ENCODE measurements around the gene HEATR5B.
"Not testable (repeated sequence)": the region's sequence is repeated elsewhere in the genome, so short reads cannot be mapped to it uniquely, and the experiment has no call there.

The HEATR5B gene

DNA sequence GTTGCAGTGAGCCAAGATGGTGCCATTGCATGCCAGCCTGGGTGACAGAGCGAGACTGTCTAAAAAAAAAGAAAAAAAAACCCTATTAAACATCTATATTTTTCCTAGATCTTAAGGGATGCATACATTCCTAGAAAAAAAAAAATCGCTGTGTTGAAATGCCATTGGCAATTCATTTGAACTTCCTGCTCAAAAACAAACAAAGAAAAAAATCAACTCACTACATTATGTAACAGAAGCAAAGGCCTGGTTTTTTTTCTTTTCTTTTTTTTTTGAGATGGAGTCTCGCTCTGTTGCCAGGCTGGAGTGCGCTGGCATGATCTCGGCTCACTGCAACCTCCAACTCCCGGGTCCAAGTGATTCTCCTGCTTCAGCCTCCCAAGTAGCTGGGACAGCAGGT, 96.2 kb downstream of the HEATR5B start:
- in situ Hi-C loops (cut with HindIII; ENCODE audit: low sequenced_read_pairs), result no loop called here

DNA sequence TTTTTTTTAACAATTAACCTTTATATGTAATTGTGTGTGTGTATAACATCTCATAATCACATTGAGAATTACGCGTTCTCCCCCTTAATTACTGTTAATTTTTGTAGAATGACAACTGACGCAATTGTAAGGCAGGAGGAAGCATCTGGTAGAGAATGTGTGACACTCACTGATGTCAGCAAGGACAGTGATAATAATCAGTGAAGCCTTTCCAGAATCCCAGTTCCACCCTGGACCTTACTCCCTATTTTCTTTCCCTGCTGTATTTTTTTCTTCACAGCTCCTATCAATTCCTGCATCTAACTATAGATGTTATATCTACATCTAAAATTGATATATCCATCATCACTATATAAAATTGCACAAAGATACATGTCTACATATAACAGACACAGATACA, 101.7 kb downstream of the HEATR5B start:
- in situ Hi-C loops (cut with HindIII; ENCODE audit: low sequenced_read_pairs), result no loop called here

DNA sequence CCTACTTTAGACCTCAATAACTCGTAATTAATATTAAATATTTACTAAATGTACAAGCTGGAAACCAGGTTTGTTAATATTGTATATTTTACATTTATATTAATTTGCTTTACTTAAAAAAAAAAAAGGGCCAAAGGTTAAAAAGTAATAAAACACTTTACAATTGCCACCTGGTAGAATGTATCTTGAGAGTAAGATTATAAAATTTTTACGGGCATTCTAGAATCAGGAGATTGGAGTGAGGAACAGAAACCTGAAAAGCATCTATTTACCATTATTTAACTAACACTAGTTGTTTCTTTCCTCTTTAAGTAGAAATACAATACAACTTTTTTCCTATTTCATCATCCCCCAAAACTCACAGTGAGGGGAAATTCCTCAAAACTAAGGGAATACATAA, 102.3 kb downstream of the HEATR5B start:
- in situ Hi-C loops (cut with HindIII; ENCODE audit: low sequenced_read_pairs), result no loop called here

DNA sequence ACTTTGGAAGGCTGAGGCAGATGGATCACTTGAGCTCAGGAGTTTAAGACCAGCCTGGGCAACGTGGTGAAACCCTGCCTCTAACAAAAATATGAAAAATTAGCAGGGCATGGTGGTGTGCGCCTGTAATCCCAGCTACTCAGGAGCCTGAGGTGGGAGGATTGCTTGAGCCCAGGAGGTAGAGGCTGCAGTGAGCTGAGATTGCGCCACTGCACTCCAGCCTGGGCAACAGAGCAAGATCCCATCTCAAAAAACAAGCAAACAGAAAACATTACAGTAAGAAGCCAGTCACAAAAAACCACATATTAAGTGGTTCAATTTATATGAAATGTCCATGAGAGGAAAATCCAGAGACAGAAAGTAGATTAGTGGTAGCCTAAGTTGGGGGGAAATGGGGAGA, 105.2 kb downstream of the HEATR5B start:
- in situ Hi-C loops (cut with HindIII; ENCODE audit: low sequenced_read_pairs), result not testable (repeated sequence)

DNA sequence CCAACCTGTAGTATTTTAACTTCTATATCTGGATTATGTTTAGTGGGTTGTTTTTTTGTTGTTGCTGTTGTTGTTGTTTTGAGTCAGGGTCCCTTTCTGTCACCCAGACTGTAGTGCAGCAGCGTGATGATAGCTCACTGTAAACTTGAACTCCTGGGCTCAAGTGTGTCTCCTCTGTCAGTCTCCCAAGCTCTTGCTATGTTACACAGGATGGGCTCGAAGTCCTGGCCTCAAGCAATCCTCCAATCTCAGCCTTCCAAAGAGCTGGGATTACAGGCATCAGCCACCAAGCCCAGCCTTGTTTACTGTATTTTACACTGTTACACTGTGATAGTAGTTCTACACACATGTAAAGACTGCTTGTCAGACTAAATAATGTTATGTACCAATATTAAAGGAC, 108.1 kb downstream of the HEATR5B start:
- in situ Hi-C loops (cut with HindIII; ENCODE audit: low sequenced_read_pairs), result no loop called here

DNA sequence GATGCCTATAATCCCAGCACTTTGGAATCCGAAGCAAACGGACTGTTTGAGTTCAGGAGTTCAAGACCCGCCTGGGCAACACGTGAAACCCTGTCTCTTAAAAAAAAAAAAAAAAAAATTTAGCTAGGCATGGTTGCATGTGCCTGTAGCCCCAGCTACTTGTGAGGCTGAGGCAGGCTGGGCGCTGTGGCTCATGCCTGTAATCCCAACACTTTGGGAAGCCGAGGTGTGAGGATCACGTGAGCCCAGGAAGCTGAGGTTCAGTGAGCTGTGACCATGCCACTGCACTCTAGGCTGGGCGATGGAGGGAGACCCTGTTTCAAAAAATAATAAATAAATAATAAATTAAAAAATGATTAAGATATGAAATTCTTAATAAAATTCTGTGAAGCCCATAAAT, 108.9 kb downstream of the HEATR5B start:
- in situ Hi-C loops (cut with HindIII; ENCODE audit: low sequenced_read_pairs), result no loop called here

DNA sequence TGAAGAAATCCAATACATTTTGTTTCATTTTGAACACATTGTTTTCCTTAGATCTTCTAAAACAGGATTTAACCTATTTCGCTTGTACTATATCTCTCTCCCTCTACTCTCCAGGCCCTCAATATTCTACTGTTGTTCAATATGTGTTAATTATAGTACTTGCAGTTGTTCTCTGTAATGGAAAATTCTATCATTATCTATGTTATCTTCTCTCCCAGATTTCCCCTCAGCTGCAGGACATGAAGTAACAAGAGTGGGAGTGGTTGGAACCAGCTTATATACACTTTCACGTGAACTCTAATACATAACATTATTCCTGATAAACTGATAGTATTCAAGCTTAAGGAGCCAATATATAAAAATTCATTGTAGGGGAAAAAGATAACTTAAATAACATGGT, 110.9 kb downstream of the HEATR5B start:
- in situ Hi-C loops (cut with HindIII; ENCODE audit: low sequenced_read_pairs), result no loop called here

DNA sequence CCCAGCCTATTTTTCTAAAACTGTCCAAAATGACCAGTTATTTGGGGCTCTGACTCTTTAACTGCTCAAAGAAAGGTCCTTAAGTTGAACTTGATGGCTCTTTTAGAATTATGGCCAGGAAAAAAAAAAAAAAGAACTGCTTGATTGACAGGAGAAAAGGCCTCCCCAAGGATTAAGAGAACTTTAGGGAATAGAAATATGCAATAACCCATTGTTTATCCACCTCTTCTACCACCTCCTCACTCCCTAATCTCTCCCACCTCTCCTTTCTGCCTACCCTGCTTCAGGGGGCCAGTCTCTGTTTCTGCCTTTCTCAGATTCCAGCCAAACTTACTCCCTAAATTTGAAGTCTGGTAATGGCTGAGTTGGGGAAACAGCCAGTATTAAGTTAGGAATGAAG, 112.2 kb downstream of the HEATR5B start:
- in situ Hi-C loops (cut with HindIII; ENCODE audit: low sequenced_read_pairs), result no loop called here

DNA sequence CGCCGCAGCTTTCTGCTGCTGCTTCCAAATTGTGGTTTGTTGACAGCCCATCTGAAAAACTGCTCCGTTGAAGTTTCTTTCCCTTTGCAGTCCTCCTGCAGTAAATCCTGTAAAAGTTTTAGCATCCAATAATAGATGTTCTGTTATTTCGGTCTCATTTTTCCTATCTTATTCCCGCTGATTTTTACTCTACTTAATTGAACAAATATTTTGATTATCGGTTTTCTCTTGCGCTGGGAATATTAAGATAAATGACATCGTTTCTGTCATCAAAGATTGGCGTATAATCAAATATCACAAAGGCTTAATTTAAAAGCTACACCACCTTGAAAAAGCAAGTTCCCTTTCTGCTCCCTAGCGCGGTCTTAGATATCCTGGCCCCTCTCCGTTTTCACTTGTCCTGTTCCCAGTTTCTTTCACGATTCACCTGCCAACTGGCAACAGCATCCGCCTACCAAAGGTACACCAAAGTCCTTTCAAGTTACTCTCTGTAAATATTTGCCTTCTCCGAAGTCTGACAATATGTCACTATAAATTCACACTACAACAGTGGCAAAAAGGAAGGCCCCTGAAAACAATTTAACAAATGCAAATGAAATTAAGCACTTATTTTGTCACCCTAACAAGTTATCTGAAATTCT, 116.8 kb downstream of the HEATR5B start:
- in situ Hi-C loops (cut with HindIII; ENCODE audit: low sequenced_read_pairs), result no loop called here

DNA sequence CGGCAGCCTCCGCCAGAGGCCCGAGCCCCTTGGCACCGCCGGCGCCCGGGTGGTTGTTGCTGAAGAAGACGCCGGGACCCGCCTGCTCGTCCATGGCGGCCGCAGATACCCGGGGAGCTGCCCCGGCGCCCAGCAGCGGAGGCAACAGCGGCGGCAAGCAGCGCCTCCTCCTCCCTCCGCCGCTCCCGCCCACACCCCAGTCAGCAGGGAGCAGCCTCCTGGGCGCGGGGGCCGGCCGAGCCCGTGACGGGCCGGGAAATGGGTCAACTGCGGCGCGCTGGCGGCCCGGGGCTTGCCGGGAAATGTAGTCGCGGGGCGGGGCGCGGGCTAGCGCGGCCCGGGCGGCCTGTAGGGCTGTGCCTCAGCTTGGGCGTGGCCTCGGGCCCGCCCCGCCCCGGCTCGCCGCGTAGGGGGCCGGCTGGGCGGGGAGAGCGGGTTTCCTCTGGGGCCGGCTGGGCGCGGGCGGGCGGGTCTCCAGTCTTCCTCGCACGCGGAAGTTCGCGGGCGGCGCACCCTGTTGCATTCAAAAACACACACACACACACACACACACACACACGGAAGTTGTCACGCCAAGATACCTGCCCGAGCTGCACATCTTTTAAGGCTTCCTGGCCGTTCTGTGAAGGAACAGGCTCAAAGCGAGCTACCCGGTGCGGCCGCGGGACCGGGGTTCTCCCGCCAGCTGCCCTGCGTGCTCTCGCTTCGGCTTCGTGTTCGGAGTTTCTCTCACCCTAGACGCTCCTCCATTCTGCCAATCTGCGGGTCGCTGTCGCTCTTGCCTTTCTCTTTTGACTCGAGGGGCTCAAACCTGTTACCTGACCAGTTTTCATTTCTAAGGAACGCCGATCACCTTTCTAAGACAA, 117.6 kb downstream of the HEATR5B start, which contains the start of gene STRN:
Gene STRN, minus strand, starts transcription at position 167 of the 866 bp plus-strand sequence. Its CDS starts 73 bp downstream, at position 94.
- in situ Hi-C loops (cut with HindIII; ENCODE audit: low sequenced_read_pairs), result no loop called here

DNA sequence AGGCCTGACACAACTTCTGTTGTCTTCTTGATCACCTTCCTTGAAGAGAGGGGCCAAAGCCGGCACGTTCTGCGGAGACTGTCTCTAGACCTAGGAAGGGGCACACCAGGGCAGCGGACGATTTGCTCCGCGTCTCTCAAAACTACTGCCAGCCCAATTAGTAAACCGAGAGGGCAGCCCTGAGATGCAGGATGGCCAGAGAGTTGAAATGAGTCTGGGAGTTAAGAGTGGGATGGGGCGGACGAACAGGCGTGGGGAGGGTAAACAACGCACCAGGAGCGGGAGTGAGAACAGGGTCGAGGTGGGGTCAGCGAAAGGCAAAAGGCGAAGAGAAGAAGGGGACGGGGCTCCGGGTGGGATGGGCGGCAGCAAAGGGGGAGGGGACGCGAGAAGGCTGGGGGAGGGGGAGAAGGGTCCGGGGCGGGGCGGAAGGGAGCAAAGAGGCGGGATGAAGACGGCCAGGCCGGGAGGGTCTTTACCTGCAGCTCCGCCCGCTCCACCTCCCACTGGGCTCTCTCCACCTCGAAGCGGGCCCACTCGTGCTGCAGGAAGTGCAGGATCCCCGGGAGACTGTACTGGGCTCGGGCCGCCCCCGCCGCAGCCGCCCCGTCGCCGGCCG, 118.3 kb downstream of the HEATR5B start:
- in situ Hi-C loops (cut with HindIII; ENCODE audit: low sequenced_read_pairs), result no loop called here

DNA sequence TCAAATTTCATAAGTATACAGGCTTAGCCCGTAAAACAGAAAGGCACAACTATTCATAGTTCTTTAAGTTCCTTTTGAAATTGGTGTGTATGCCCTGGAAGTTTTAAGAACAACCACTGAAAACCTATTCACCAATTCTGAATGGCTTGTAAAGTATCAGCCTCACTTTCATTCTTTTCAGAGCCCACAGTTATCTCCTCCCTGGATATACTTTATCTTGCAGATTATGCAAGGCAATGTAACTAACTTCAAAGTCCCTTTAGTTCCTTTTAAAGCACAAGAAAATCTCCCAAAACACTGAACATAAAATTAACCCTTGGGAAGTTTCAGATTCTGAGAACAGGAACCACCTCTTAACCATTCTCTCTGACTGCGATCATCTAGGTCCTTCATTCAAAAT, 119.0 kb downstream of the HEATR5B start:
- in situ Hi-C loops (cut with HindIII; ENCODE audit: low sequenced_read_pairs), result no loop called here

DNA sequence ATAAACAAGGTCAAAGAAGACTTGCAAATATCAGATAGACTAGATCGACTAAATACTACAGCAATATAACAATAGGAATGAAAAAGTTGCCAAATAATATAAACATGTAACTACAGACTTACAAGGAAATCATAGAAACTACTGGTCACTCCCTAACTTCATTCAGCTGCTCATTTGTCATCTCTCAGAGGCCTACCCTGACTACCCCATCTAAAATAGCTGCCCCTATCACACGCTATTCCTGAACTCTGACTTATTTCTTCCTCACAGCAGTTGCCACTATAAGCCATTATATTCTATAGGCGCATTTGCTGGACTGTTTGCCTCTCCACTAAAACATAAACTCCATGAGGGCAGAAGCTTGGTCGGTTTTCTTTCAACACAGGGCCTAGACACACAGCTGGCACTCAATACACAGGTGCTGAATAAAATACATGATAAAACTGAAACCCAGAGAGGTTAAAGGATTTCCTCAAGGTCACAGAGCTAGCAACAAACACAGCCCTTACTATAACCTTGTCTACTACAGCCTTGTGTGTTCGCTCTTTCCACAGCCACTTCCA, 119.6 kb downstream of the HEATR5B start:
- in situ Hi-C loops (cut with HindIII; ENCODE audit: low sequenced_read_pairs), result no loop called here

DNA sequence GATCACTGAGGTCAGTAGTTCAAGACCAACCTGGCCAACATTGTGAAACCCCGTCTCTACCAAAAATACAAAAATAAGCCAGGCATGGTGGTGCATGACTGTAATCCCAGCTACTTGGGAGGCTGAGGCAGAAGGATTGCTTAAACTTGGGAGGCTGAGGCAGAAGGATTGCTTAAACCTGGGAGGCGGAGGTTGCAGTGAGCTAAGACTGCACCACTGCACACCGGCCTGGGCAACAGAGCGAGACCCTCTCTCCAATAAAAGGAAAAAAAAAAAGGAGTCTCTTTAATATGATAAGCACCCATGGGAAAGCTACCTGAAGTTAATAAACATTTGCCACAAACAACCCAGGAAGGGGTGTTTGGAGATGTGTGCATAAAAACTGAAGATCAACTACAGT, 120.4 kb downstream of the HEATR5B start:
- in situ Hi-C loops (cut with HindIII; ENCODE audit: low sequenced_read_pairs), result no loop called here

DNA sequence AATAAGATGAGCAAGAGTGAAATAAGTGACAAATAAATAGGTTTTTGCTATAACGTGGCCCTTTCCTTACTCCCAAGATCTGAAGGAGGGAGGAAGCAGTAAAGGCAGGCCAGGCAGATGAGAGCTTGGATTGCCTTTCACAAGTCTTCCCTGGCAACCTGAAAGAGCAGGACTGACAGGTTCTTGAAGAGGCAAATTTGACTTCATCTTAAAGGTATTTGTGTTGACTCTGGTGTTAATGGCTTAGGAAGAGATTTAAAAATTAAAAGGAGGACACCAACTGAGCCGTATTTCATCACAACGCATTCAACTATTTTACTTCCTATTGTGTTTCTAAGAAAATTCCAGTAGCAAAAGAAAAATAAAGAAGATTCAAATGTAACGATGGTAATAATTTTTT, 121.1 kb downstream of the HEATR5B start:
- in situ Hi-C loops (cut with HindIII; ENCODE audit: low sequenced_read_pairs), result no loop called here

DNA sequence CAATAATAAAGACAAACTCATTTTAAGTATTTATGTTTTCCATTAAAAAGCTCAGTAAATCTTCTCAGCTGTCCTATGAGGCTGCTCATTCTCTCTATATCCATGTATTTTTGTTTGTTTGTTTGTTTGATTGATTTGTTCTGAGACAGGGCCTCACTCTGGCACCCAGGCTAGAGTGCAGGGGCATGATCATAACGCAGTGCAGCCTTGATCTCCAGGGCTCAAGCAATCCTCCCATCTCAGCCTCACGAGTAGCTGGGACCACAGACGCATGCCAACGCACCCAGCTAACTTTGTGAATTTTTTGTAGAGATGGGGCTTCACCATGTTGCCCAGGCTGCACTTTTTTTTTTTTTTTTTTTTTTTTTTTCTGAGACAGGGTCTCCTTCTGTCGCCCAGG, 123.4 kb downstream of the HEATR5B start:
- in situ Hi-C loops (cut with HindIII; ENCODE audit: low sequenced_read_pairs), result no loop called here

DNA sequence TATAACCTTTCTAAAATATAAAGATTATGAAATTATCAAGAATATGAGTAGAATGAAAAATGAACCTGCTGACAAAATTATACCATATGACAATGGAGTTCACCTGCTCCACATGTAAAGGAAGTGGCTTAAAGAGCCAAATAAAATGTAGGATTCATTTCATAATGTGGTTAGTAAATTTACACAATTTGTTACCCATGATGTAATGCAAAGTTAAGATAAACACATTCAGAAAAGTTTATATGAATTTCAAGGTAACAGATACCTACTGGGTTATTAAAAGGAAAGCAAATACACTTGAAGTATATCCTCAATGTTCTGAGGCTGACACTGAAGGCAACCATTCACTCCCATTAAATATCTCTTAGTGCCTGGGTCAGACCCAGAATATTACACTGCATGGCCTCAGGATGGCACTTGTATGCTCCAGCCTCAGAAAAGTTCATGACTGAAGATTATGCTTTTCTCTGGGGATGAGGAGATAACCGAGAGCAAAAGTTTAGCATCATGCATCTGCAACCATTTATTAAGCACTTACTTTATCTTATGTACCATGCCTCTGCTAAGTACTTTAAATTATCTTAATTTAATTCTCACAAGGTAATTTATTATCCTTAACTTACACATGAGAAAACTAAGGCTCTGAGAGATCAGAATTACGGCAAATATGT, 124.0 kb downstream of the HEATR5B start:
- in situ Hi-C loops (cut with HindIII; ENCODE audit: low sequenced_read_pairs), result no loop called here

DNA sequence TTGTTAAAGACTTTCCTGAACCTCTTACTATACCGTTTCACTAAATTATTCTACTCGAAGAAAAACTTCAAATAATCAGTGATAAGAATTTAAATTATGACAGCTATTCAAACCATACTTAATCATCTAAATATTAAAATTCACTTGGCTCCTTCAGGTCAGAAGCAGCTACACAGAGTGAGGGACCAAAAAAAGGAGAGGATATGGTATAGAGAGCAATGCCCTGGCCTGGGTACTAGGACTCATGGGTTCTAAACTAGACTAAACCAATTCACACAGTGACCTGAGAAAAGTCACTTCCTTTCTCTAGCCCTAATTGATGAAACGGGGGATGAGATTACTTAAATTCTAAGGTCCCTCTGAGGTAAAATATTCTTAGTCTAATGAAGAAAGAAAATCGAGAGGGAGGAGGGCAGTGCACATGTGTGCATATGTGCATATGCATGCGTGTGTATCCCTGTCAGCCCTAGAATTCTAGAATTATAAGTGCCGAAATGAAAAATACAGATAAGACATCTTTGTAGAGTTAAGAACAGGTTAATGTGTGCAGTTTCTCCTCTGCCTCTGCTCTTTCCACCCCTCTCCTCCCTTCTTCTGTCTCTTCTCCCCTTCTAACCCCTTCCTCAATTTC, 129.1 kb downstream of the HEATR5B start:
- in situ Hi-C loops (cut with HindIII; ENCODE audit: low sequenced_read_pairs), result no loop called here

DNA sequence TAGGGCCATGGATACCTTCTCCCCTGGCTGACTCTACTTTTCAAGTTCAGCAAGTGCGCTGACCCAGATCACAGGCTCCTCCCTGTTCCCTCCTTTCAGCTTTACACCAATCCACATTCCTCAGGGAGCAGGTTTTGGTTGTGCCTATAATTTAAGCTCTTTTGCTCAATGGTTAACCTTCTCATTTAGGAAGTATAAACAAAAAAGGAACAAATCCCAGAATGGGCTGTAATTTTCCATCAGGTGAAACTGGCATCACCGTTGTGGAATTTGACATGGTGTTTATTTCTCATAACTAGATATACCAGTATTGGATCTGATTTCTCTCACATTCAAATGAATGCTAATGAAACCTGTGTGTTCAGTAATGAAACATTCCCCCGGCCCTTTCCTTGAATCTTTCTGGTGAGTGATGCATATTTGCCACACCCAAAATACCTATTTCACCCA, 131.4 kb downstream of the HEATR5B start:
- in situ Hi-C loops (cut with HindIII; ENCODE audit: low sequenced_read_pairs), result no loop called here

DNA sequence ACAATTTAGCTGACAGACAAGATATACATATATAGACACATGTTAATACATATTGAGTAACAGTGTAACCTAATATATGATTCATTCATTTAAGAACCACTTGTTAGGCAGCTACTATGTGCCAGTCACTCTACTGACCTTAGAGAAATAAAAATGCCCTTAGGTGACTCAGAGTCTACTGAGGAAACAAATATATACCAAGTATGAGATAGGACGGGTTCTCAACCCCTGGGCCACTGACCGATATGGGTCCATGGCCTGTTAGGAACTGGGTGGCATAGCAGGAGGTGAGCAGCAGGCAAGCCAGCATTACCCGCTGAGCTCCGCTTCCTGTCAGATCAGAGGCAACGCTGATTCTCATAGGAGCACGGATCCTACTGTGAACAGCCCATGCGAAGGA, 132.6 kb downstream of the HEATR5B start:
- in situ Hi-C loops (cut with HindIII; ENCODE audit: low sequenced_read_pairs), result no loop called here
